GM03348 (cell line): ENCODE data around the gene TTC16.

Source experiments
- DNase-seq: peaks from one replicate; pipeline ENCODE4 v3.0.0; 2012; ENCODE audit warnings: low spot score

Gene TTC16

DNA sequence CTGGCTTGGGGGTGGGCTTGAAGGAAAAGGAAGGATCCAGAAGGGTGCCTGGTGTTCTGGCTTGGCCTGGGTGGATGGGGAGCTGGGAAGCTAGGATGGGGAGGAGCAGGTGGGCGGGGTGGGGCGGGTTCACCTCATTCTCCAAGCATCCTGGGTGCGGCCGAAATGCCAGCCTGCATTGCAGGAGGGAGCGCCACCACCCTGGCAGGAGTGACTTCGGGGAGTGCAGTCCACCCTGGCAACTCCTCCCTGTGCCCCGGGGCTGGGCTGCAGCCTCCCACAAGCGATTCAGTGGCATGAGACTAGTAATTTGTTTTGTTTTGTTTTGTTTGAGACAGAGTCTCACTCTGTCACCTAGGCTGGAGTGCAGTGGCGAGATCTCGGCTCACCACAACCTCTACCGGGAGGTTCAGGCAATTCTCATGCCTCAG is 5.5 kb downstream of the TTC16 start:
- no peak for DNase-seq

DNA sequence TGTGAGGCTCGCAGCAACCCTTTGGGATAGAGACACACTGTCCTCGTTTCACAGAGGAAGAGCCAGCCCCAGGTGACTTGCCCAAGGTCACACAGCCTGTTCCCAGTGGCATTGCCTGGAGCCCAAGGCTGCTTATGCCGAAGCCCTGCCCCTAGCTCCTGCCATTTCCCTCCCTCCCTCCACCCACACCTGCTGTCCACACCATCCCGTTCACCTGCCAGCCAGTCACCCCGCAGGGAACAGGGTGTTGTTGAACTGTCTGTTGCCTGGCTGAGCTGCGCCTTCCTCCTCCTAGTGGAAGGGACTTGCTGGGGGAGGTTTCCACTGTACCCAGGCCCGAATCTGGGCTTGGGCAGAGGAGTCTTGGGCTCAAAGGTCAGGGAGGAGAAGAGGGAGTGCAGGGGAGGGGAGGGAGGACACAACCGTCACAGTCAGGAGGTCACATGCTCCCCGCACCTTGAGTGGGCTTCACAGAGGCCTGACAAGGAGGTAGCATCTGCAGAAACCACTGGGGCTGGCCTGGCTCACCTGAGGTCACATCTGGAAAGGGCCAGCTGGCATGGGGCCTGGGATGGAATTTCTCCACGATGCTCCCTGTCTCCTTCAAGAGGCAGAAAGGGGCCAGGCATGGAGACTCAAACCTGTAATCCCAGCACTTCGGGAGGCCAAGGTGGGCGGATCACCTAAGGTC is 6.3 kb downstream of the TTC16 start:
- DNase-seq = no peak

DNA sequence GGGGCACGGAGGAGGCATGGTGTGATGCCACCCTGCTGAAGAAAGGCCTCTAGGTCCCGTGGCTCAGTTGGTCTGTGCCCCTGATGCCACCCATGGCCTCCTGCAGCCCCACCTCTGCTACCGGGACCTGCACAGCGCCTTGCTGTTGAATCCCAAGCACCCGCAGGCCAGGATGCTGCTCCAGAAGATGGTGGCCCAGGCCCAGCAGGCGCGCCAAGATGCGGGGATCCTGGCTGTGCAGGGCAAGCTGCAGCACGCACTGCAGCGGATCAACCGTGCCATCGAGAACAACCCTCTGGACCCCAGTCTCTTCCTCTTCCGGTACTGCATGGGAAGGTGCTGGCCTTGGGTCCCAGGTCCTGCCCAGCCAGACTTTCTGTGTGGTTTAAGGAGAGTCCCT is 7.1 kb downstream of the TTC16 start:
- DNase-seq = no peak

DNA sequence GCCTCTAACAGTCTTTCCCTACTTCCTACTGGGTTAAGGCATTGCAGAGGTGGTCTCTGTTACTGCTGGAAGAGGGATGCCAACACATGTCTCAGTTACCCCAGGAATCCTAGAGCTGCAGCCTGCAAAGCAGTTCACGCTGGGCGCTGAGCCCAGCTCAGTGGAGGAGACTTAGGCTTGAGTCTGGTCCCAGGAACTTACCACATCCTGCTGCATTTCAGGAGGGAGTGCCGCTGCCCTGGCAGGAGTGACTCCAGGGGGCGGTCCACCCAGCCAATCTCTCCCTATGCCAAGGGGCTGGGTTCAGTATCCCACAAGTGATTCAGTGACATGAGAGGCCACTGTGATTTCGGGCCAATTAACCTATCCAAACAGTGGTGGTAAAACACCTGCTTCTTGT is 7.6 kb downstream of the TTC16 start:
- DNase-seq = peak; percentile 87

DNA sequence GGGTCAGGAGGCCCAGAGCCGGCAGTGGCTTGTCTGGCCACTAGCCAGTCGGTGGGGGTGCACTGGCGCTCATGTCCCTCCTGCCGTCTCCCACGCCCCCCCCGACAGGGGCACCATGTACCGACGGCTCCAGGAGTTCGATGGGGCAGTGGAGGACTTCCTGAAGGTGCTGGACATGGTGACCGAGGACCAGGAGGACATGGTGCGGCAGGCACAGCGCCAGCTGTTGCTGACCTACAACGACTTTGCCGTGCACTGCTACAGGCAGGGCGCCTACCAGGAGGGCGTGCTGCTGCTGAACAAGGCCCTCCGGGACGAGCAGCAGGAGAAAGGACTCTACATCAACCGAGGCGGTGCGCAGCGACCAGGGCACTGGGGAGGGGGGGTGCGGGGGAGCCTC is 8.1 kb downstream of the TTC16 start:
- no peak for DNase-seq

DNA sequence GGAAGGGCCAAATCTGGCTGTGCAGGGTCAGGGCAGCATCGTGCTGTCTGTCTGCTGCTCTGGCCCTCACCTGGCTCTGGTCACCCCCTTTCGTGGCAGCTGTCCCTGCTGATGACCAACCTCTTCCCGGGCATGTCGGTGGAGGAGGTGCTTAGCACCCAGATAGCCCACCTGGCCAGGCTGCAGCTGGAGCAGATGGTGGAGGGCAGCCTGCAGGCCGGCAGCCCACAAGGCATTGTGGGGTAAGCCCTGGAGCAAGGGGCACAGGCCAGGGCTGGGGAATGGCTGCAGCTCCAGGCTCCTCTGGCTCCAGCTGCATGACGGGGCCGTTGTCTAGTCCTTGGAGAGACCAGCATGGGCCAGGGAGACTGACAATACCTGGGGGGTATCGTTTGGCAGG is 11.0 kb downstream of the TTC16 start:
- DNase-seq = no peak

DNA sequence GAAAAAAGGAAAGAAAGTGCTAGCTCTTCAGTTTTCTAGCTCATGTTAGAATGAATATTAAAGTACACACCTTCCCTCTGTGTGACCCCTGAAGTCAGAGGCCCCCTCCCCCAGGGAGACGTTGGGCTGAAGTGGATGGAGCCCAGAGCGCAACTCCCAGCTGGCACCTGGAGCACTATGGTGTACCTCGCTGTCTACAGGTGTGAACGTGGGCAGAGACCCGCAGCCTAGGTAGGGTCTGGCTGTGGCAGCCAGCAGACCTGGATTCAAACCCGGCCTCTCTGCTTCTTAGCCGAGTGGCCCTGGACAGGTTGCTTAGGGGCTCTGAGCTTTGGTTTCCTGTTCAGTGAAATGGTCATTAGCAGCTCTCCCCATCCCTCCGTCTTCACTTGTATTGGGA is 12.9 kb downstream of the TTC16 start:
- DNase-seq = no peak

DNA sequence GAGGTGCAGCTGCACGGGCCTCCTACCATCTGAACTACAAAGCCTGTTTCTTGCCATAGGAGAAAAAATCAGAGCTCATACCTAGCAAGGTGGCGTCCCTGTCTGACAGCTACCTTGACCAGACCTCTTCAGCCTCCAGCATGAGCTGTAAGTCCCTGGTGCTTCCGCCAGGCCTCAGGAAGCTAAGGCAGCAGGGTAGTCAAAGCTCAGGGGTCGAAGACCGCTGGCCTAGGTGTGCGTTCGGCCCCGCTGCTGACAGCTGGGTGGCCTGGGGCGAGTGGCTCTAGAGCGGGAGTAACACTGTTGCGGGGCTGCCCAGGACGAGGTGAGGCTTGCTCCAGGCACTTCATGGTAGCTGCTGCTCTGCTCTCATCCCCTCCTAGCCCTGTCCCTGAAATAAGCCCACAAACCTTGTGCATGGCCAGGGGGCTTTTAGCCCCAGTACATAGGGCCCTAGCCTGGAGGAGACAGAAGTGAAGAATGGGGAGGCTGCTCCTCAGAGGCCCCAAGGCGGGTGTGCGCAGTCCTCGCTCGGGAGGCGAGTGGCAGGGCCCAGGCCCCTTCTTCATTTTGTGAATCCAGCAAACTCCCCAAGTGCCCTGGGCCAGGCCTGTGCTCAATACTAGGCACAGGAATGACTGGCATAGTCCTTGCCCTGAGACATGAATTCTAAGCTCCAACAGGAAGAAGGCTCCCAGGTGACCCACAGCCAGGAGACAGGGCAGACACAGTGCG is 13.8 kb downstream of the TTC16 start:
- DNase-seq = no peak

DNA sequence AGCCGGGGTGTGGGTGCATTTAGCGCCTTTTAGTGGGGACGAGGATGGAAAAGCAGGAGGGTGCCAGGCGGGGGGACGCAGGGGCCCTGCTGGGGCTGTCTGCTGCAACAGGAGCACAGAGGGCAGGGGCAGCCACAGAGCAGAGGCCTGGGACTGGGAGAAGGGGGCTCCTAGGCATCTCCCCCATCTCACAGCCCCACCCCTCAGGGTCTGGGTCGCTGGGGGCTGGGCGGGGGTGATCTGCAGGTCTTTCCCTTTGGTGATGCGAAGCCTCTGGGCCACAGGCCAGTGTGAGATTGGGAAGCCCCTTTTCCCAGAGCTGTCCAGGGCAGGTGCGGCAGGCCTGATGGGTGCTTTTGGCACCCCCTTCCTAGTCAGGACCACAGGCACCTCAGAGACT is 14.4 kb downstream of the TTC16 start:
- DNase-seq = no peak

DNA sequence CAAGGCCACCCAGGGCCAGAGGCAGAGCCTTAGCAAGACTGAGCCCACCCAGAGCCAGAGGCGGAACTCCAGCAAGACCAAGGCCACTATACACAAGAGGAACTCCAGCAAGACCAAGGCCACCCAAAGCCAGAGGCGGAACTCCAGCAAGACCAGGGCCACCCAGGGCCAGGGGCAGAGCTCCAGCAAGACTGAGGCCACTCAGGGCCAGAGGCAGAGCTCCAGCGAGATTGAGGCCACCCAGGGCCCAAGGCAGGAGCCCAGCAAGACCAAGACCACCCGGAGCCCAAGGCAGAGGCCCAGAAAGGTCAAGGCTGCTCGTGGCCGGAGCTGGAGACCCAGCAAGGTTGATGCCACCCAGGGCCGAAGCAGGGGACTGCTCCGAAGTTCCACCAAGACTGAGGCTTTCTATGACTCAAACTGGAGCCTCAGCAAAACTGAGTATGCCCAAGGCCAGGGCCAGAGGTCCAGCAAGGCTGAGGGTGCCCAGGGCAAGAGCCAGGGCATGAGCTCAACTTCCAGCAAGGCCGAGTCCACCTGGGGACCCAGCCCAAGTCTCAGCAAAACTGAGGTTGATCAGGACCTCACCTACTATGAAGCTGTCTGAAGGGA is 15.0 kb downstream of the TTC16 start:
- DNase-seq = no peak

DNA sequence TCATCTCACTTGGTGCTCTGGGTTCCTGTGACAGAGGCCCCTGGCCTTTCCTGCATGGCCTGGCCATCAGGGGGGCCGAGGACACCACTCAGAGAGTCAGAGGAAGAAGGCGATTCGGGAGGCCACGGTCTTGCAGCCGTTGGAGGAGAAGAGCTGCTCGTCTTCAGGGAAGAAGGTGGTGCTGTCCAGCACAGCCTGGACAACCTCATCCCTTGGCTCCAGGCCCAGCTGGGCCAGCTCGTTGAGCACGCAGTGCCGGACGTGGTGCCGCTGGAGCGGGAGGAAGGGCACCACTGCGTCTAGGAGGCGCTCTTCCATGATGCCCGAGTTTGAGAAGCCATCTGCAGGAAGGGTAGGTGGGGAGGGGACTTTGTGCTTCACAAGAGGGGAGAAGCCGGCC is 16.1 kb downstream of the TTC16 start:
- DNase-seq = no peak

DNA sequence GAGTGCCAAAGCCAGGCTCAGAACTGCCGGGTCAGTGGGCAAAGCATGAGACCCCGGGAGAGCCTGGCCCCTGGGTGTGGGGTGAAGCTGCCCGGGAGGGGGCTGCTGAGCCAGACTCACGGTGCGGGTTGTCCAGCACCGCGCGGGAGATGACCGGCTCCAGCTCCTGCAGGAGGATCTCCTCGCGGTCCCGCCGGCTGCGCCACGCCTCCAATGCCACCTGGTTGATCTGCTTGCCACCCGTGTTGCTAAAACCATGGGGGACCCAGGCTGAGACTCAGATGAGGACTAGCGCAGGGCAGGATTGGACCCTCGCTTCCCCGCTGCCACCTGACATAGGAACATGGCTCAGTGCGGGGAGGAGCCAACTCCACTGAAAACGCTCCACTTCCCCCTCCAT is 16.6 kb downstream of the TTC16 start:
- no peak for DNase-seq

DNA sequence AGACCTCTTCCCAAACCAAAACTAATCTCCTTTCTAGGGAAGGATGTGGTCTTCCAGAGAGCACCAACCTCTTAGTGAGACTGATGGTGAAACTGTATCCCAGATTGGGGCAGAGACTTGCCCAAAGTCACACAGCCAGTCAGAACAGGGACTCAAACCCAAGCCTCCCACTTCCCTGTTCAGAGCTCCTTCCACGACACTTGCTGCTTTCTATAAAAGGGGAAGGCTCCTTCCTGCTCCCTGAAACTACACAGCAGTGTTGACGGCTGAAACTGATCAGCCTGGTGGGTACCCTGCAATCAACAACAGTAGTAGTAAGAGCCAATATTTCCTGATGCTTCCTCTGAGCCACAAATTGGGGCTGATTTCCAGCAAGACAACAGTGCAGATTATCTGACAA is 17.7 kb downstream of the TTC16 start:
- DNase-seq = no peak

DNA sequence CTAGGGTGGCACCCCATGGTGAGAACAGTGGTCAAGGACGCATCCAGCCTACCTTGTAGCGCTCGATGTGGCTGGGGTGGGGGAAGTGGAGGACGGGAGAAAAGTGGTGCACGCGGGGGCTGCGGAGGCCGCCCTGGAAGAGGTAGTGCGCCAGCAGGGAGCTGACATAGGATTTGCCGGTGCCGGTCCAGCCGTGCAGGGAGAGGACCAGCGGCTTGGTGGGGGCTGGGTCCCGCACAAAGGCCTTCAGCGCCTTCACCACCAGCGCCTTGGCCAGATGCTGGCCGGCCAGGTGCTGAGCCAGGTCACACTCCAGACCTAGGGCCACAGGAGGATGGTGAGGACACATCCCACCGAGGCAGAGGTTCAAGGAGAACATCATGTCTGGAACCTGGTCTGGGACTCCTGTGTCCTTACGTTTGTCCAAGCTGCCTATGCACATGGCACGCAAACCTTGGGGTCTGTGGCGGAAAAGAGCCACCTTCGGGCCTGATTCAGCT is 18.4 kb downstream of the TTC16 start:
- no peak for DNase-seq

DNA sequence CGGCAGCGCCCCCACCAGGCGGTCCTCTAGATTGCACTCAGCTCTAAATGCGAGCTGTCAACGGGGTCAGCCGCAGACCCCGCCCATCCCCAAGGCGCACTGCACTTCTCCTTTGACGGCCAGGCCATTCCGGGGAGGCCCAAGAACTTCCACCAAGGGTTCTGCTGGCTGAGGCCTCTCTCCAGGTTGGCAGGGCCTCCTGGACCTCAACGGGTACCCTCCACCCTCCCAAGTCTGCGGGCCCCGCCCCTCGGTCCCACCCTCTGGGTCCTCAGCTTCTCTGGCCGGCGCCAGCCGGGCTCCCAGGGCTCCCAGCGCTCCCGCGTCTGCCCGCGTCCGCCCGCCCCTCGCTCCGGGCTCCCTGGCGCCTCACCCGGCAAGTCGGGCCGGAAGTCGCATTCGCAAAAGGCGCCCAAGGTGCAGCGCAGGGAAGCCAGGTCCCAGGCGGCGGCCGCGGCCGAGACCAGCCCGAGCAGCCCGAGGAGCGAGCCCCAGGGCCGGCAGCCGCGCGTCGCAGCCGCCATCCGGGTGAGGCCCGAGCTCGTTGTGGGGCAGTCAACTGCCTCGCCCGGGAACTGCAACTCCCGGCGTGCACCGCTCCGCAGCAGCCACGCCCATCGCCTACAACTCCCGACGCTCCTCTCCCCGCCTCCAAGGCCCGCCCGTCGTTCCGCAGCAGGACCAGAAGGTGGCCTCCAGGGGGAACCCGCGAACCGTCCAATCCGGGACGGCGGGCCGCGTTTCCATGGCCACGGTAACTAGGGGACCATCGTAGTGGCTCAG is 19.1 kb downstream of the TTC16 start, which contains the start of gene TOR2A:
Gene TOR2A (minus strand): TSS at position 548 of the 783 bp plus-strand sequence. CDS start 24 bp downstream, at position 524.
- peak; percentile 99 for DNase-seq

DNA sequence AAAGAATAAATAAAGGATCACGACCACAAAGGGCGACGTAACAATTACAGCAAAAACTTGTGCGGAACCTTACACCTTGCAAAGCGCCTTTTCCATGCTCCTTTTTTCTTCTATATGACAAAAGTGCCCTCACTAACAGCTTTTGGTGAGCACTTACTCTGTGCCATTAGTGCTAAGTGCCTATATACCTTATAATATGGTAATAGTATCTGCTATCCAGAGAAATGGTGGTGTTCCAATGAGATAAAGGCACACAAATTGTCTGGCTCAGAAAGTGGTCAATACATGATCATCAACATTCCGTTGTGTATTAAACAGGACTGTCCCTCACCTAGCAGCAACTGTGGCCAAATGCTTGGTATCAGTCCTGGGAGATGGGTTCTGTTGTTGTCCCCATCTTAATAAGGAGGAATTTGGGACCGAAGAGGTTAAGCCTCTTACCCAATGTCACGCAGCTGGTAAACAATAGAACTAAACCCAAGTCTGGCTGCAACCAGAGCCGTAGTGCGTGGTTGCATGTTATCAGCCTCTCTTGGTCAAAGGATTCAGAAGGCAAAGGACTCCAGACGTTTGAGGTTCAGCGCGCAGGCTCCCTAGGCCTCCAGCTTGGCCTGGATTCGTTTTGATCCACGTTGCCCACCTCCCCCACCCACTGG is 19.8 kb downstream of the TTC16 start:
- no peak for DNase-seq

DNA sequence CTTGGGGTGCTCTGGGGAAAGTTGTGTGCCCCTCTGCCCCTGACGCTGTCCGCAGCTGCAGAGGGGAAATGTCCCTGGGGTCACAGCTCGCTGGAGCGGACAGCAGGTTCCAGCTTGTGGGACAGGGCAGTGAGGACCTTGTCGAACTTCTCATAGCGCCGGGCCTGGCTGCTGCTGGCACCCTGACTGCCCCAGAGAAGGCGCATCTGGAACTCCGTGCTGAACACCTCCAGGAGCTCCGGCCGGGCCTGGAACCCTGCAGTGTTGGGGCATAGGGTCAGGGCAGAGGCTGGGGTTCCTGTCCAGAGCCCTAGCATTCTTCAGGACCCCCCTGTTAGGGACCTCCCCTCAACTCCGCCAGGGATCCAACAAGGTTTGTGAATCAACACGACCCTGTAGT is 22.8 kb downstream of the TTC16 start:
- no peak for DNase-seq

DNA sequence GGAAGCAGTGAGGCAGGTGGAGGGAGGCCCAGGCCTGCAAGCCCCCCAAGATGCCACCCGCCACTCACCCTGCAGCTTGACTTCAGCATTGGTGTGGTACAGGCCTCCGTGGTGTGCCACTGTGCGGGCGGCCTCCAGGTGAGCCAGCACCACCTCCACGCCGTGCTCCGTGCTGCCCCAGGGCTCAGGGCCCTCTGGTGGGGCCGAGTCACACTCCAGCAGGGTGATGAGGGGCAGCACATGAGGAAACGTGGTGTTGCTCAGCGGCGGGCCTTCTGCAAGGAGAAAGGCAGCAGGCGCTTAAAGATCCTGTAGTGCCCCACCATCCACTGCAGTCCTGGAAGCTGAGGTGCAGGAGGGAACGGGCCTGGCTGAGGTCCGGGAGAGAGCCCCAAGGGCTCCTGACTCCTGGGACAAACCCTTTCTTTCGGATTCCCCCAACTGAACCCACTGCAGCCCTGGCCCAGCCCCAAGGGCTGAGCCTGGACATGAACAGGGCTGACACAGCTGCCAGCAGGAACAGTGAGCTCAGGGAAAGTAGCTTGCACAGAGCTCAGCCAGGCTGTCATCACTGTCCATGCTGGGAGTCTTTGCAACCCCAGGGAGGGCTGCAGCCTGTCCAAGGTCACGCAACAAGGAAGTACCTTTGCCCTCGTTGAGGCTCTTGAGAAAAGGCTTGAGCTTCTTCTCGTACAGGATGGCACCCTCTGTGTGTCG is 23.9 kb downstream of the TTC16 start:
- DNase-seq = no peak

DNA sequence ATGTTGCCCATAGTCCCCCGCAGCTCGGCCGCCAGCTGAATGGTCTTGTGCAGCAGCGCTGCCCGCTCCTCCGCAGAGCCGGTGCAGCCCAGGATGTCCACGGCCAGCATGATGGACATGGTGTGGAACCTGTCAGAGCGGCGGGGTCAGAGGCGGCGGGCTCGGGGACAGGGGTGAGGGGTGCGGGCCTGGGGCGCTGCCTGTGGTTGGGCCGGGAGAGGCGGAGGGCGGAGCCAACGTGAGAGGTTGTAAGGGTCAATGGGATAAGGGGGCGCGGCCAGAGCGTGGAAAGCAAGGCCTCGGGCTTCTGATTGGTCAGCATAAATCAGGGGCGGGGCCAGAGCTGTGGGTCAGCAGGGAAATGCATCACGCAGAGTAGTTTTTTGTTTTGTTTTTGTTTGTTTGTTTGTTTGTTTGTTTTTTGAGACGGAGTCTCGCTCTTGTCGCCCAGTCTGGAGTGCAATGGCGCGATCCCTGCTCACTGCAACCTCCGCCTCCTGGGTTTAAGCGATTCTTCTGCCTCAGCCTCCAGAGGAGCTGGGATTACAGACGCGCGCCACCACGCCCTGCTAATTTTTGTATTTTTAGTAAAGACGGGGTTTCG is 26.1 kb downstream of the TTC16 start:
- peak; percentile 54 for DNase-seq

DNA sequence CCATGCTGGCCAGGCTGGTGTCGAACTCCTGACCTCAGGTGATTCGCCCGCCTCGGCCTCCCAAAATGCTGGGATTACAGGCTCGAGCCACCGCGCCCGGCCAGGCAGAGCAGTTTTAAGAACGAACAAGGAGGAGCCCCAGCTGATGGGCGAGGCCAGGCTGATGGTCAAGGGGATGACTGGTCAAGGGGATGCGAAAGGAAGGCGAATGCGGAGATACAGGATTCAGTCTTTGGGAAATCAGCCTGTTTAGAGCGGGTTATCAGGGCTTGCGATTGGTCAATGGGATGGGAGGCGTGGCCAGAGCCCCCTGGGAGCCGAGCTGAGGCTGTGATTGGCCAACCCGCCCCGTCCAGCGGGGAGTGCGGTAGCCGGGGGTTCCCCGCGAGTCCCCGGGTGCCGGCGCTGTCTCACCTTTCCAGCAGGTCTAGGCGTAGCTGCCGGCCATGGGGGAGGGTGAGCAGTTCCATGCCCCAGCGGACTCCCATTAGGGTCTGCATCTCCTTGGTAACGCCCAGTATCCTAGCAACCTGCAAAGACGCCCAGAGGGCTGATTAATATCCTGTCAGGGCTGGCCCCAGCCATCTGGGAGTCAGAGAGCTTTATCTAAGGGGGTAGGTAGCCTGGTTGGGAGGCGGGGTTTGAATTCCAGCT is 26.7 kb downstream of the TTC16 start:
- DNase-seq = peak; percentile 88
